GM18867 (cell line): ENCODE measurements around the gene NAP1L5.

Source experiments
- ATAC-seq: cut with Tn5 transposase; IDR thresholded peaks from one replicate; pipeline ENCODE4 v1.9.1; 2021; ENCODE audit warnings: mild to moderate bottlenecking, moderate library complexity; ENCODE audit not compliant: unreplicated experiment

NAP1L5 gene, protein sequence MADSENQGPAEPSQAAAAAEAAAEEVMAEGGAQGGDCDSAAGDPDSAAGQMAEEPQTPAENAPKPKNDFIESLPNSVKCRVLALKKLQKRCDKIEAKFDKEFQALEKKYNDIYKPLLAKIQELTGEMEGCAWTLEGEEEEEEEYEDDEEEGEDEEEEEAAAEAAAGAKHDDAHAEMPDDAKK

DNA sequence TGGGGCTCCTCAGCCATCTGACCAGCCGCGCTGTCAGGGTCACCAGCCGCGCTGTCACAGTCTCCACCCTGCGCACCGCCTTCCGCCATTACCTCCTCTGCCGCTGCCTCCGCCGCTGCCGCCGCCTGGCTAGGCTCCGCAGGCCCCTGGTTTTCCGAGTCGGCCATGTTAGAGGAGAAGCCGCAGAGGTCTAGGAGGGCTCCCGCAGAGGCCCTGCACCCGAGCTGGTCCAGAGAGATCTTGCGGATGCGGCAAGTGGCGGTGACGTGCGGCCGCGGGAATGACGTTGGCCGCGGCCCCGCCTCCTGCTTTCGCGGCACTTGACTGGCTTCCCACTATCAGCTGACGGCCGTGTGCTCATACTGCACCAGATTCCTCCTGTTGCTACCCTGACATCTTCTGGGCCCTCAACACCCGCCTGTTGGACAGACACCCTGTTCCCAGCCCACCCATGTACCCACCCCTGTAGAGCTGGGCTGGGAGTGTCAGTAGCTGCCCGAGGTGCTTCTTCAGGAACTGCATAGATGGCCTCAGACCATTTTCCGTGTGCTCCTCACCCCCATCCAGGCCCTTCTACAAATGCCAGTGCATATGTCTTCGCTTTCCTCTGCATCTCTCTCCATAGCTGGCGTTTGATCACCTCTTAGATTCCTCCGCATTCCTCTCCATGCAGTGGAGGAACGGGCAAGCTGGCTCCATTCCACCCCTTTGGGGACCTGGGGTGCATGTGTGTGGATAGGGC is at the start of gene NAP1L5:
Gene NAP1L5, minus strand, starts transcription at position 242 of the 742 bp plus-strand sequence. Its CDS starts 75 bp downstream, at position 167.
- peak; percentile 97 for ATAC-seq

DNA sequence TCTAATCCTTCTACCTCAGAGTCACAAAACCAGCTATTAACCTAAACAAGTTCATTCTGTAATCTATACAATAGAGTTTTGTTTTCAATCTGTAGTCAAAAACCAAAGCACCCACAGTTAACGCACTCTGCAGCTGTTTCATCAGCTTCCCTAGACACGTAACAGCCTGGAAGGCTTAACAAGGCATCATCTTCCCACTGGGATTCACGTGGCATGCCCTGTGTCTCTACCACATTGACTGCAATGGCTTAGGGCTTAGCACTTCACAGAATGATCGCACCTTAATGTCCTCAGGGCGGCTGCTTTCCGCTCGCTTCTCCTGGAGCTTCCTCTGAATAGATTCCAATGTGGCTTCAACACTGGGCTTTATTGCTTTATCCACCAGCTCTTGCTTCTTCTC is 49.7 kb upstream of the NAP1L5 start:
- ATAC-seq, result no peak

DNA sequence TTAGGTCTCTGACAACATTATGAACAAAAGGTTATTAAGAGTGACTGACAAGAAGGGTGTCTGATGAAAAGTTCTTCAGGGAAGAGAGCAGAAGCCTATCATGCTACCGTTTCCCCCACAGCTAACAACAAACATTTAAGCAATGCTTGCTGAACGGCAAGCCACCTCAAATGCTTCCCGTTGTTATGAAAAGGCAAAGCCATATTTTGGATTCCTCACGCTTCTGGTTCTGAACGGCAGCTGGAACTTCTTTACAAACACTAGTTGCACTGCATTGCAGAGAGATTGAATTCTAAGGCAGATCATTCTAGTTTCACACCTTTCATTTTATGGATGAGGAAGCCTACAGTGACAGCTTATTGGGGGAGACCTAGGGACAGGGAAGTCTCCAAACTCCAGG is 48.6 kb upstream of the NAP1L5 start:
- no peak for ATAC-seq

DNA sequence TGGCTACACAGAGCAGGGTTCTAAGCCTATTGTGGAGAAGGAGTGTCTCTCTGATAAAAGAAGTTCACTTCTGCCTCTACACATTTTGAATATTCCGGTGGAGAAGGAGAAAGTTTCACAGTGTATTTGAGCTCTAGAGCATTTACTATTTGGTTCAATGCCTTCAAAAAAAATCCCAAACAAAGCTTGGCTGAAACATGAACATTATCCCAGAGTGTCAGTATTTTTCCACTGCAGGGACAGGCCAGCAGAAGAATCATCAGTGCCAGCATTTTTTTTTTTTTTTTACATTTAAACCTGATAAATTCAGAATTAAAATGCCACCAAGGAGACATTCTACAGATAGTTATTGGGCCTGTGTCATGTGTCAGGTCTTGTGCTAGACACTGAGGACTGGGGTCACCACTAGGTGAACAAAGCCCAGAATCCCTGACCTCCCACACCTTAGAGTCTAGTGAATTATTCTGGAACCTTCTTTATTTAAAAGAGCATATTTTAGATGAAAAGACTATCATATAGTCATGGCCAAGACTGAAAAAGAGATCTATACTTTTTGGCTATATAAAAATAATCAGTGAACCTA is 48.0 kb upstream of the NAP1L5 start:
- ATAC-seq, result no peak

DNA sequence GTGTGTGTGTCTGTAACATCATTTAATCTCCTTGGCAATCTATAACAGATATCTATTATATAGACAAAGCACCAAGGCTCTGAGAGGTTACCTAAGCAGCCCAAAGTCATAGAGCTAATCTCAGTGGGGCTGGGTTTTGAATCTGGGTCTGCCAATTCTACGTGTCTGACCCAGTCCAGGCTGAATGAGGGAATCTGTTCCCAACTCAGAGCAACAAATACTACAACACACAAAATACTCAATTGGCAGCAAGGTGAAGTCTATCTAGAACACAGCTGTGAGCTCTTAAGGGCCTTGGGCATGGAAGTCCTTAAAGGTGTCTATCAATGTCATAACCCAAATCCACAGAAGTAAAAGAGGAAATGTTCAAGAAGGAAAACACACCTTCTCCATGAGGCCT is 47.5 kb upstream of the NAP1L5 start:
- ATAC-seq, result no peak

DNA sequence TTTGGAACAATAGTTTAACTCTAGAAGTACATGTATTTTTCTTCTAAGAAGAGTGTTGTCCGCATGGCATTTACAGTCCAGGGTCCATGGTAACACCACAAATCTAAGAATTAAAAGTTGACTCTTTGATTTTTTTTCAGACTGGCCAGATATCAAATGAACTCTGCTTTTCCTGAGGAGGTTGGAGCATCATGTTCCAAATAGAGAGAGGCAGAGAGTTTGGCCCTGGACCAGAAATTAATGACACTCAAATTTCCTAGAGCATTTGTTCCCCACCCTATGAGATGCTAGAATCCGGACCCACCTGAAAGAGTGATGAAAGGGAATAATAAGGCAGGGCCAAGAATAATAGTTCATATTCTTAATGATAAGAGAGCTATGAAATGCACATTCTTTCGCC is 47.0 kb upstream of the NAP1L5 start:
- no peak for ATAC-seq

DNA sequence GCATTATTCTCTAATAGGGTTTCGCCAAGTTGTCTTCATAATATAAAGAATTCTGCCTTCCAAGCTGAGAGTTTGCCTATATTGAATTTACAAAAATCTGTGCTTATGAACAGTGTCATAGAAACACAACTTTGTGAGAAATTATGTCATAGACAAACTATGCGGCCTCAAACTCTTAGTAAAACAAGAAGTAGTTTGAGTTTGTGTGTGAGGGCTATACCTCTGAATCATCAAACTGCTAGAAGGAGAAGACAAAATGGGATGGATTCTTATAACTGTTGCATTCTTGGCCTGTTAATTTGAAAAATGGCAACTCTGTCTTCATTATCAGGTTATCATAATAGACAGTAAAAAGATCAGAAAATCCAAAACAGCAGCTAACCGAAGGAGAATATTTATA is 46.1 kb upstream of the NAP1L5 start:
- ATAC-seq, result no peak

DNA sequence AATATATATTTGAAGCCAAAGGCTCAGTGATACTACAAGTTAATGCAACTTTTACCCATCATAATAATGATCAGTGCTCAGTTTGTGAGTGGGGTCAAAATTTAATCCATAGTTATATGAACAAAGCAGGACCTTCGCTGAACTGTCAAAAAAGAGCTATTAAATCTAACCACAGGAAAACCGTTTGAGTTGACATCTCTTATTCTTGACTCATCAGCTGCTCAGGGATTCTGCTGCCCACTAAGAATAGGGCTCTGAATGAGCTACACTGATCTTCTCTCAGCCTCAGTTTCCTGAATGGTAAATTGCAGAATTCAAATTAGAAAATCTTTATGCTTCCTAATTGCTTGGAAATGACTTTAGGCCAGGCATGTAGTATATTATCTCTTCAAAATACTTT is 44.9 kb upstream of the NAP1L5 start:
- ATAC-seq, result no peak

DNA sequence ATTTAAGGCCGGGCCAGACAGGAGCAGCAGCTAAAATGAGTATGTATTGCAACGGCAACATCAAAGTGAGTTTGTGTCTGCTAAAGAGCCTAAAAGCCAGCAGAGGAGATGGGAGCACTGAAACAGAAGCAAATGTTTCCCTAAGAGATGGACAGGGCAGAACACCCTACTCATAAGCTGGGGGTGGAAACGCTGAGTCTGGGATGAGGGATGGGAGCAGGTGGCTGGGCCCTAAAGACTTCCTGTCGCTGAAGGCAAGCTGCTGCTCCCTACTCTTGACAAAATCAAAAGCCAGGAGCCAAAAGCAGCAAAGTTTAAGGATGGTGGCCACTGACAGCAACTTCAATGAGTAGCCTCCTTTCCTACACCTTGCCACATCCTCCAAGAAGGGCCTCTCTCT is 40.6 kb upstream of the NAP1L5 start:
- no peak for ATAC-seq

DNA sequence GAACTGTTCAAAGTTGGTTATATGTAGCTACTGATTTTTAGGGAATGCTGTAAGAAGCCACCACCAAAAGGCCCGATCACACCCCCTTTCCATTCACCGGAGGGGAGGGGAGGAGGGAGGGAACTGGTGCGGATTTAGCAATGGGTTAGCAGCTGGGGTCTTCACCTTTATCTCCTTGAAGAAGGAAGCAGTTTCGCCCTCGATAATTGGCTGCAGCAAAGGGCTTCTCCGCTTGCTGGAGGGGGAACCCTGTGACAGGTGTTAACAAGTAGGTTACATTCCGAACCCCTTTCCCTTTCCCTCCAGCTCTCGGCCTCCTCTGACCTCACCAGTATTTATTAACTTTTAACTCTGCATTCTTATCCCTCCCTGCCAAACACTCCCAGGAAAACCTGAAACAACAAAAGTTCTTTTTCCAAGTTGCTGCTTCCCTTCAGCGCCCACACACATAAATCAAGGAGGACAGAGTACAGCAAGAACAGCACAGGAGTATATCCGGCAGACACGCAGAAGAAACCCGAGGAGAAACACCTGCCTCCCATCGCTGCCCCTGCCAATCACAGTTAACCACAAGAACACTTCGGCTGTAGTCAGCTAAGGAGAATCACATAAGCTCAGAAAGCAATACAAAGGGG is 39.8 kb upstream of the NAP1L5 start:
- ATAC-seq, result peak; percentile 44

DNA sequence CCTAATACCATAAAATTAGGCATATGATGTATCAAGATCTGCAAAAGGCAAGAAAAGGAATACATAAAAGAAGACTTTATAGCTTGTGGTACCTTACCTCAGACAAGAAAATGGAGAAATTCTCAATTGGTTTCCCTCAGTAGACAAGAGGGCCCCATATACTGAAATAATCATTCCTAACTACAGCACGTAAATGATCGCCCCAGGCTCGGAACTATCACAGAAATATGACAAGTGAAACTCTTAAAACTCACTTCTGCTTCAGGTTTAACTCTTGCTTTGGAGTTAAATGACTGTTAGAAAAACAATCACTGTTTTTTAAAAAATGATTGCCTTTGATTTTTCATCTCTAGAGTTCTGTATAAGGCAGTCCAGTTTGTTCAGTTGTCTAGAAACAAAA is 38.6 kb upstream of the NAP1L5 start:
- ATAC-seq, result no peak

DNA sequence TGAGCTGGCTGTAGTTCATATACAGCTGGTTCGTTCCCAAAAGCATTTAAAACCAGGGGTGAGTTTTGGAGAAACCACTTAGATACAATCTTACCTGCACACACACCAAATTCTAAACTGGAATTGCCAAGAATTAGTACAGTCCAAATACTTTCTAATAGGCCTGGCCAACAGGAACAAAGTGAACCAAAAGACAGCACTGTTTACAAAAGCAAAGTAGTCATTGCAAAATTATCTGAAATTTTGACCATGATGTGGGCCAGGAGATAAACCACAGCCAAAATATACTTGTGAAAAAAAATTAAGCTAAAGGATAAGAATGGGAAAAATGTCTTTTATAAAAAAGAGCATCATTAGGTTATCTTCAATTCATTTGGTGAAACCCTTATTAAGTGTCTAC is 37.9 kb upstream of the NAP1L5 start:
- ATAC-seq, result no peak

DNA sequence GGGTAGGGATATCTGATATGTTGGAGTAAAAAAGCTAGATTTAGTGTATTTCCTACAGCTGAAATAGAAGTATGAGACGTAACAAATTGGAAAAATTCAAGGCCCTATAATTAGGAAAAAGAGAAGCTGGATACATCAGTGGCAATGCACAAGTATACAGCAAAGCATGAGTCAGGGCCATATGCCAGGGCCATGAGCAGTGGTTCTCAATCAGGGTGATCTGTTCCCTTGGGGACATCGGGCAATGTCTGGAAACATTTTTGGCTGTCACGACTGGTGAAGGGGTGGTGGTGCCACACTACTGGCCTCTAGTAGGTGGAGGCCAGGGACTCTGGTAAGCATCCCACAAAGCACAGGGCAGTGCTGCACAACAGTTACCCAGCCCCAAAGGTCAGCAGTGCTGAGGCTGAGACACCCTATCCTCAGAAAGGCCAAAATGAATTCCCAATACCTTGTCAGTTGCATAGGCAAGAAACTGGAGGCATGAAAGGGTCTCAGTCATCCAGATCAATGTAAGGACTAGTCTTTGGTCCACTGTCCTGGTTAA is 36.8 kb upstream of the NAP1L5 start:
- no peak for ATAC-seq

DNA sequence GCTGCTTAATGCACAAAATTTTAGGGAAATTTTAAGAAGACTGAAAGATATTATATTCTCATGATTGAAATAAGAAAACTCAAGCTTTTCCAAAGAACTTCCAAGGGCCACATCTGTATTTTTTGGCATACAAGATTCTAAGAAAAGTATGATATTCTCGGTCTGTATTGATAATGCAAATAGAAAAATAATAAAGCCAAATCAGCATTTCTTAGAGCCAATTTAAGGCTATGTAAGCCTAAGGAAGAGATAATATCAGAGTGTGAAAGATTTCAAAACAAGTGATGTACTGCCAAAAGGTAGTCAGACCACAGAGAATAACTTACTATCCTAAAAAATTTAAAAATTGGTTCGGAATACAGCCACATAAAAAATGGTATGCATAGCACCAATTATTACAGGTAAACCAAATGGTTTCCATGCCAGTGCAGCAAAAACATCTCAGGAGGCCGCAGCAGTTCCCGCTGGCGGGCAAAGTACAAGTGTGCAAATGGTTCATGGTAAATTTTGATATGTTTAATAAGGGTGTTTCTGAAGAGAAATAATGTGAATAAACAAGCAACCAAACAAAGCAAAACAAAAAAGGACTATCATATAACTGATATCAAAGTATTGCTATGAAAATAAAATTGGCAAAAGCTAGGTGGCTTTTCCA is 35.2 kb upstream of the NAP1L5 start:
- no peak for ATAC-seq

DNA sequence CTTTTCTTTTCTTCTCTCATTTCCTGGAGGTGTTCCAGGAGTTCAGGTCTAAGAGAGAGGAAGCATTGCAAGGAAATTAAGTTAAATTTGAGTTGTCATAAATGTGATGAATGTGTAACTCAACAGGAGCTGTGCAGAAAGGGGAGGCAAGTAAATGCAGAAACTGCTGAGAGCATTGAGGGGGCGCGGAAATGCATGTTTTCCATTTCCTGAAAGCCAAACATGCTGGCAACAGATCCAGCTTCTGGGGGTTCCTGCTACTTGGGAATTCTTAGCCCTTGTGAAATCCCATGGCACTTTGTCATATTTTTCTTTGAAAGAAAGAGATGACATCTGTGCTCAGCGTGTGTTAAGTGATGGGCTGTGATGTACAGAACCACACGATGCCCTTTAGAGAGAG is 33.8 kb upstream of the NAP1L5 start:
- no peak for ATAC-seq

DNA sequence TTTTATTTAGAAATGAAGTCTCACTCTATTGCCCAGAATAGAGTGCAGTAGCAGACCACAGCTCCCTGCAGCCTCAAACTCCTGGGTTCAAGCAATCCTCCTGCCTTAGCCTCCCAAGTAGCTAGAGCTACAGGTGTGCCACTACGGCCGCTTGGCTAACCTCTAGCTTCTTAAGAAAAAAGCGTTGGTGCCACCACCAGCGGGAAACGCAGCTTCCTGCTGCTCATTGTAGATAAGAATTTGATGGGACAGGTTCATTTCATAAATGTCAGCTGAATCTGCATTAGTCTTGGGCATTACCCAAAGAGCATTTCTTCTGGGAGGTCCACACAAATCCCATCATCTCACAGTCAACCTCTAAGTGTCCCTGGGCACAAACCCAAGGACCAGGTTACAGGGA is 33.2 kb upstream of the NAP1L5 start:
- no peak for ATAC-seq

DNA sequence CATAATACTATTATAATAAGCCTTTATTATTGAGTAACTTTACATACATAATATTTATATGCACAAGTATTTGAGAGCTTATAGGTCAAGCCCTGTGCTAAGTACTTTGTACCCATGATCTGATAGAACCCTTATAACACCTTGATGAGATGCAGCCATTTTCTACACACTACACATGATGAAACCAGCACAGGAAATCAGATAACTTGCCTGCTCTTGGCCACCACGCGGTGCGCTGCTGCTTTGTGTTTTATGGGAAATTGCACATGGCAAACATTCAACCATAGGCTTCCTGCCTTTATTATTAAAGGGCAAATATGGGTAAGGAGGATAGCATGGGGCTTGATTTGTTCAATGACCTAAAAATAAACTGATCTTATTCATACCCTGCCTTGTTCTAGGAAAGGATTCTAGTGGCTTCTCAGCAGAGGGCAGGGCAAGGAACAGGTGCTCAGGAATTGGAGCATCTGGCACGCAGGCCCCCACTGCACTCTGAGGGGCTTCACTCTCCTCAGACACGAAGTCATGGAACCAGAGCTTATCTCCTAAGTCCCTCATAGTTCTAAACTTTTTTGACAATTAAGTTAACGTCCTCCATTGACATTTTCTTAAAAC is 31.6 kb upstream of the NAP1L5 start:
- ATAC-seq, result no peak

DNA sequence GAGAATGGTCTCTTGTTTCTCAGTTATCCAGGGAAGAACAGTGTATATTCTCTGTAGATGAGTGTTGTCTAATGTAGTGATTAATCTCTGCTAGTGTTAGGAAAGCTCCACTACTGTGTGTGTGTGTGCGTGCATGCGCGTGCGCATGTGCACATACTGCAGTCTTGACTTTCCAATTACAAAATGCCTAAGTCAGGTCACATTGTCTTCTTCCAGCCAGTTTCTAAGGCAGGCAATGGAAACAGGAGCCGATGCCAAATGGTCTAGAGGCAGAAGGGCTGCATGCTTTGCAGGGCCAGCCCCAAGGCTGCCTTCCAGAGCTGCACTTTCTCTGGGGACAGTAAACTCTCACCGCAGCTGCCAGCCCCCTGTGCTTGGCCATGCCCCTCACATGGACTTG is 30.5 kb upstream of the NAP1L5 start:
- ATAC-seq, result no peak

DNA sequence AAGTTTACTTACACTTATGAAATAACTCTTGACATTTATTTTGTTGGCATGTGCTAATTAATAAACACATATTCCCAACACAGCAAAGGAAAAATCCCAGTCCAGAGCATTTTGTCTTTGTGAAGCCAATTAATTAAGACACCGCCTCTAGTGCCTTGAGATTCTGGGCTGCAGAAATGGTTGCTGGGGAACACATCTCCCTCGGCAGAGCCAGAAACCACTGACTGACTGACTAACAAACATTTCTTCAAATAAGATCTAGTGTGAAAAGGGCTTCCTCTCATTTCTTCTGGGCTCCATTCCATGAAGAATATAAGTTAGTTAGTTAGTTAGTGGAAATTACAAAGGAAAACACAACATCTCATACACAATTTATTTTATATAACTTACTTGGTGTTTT is 28.4 kb upstream of the NAP1L5 start:
- no peak for ATAC-seq

DNA sequence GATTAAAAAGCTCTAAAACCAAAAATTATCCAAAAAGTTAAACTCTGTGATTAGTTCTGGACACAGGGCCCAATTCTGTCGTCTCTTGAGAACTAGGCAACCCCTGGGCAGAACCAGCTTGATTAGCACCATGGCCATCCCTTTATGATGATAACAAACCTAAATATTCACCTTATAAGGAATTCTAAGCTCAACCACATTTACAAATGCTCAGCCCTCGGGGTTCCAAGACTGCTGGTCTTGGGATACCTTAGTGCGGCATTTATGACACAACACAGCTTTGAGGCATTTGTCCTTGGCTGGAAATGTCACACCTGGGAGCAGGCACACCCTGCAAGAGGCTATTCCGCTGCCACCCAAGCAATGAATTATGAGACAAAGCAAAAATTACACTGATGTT is 27.5 kb upstream of the NAP1L5 start:
- no peak for ATAC-seq

DNA sequence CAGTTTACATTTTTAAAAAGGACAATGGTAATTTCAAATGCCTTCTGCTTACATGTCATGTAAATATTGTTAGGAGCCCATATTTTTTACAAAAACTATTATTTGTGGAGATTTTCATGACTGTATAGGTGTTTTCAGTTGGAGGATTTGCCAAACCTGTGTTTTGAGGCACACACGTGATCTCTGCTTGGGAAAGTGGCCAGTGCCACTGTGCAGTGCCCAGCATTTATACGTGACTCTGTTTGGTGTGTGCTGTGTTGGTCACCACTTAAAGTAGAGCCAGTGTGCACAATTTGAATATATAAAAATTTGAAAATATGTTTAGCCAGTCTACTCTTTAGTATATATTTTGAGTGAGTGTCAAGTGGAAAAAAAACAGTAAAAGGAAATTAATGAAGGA is 26.8 kb upstream of the NAP1L5 start:
- ATAC-seq, result no peak
